GM18868 (cell line): ENCODE results near the gene HOXD9.

Source experiments
- ATAC-seq: cut with Tn5 transposase; IDR thresholded peaks from one replicate; pipeline ENCODE4 v1.9.1; 2021; ENCODE audit warnings: mild to moderate bottlenecking, moderate library complexity; ENCODE audit not compliant: unreplicated experiment

Gene HOXD9

GRCh38 chr2:176098366-176099158, 24.0 kb upstream of the HOXD9 start:
- ATAC-seq, result no peak

GRCh38 chr2:176099159-176099727, 23.3 kb upstream of the HOXD9 start:
- no peak for ATAC-seq

GRCh38 chr2:176099728-176100546, 22.6 kb upstream of the HOXD9 start, which contains the start of gene HOXD12:
Gene HOXD12 (plus strand): TSS chr2:176099795. CDS start chr2:176099802, 7 bp downstream.
- ATAC-seq, result no peak

- ATAC-seq, result no peak
Observed at GRCh38 chr2:176100547-176101140, 21.9 kb upstream of the HOXD9 start.

- ATAC-seq, result no peak
Observed at GRCh38 chr2:176101216-176101830, 21.2 kb upstream of the HOXD9 start.

GRCh38 chr2:176101842-176102241, 20.7 kb upstream of the HOXD9 start:
- no peak for ATAC-seq

GRCh38 chr2:176102309-176102866, 20.1 kb upstream of the HOXD9 start:
- ATAC-seq, result no peak

- no peak for ATAC-seq
Observed at GRCh38 chr2:176103194-176103593, 19.3 kb upstream of the HOXD9 start.

- no peak for ATAC-seq
Observed at GRCh38 chr2:176103742-176104315, 18.7 kb upstream of the HOXD9 start.

- no peak for ATAC-seq
Observed at GRCh38 chr2:176104316-176105077, 18.0 kb upstream of the HOXD9 start.

GRCh38 chr2:176105078-176105729, 17.3 kb upstream of the HOXD9 start:
- no peak for ATAC-seq

GRCh38 chr2:176105730-176106580, 16.6 kb upstream of the HOXD9 start:
- no peak for ATAC-seq

GRCh38 chr2:176106581-176107539, 15.7 kb upstream of the HOXD9 start, which contains the start of gene HOXD11:
Gene HOXD11 (plus strand): TSS chr2:176107280. CDS start chr2:176107356, 76 bp downstream.
- no peak for ATAC-seq

GRCh38 chr2:176107731-176108181, 14.8 kb upstream of the HOXD9 start:
- no peak for ATAC-seq

- no peak for ATAC-seq
Observed at GRCh38 chr2:176109192-176109901, 13.2 kb upstream of the HOXD9 start.

GRCh38 chr2:176109946-176110345, 12.6 kb upstream of the HOXD9 start:
- no peak for ATAC-seq
